ENCODE measurements around the gene ZNF785.
A peak's percentile ranks its signal among the peaks of the same experiment; 100 is the strongest.

The ZNF785 gene

GRCh38 chr16:30569746-30570635 is 15.5 kb downstream of the ZNF785 start:
- no peaks in the 10 kb centered on the region for H3K36me3 ChIP-seq (ENCODE audit: control insufficient read depth, insufficient read depth, low read length)
- no peak overlapping the region for H3K9ac ChIP-seq (ENCODE audit: low read depth, low read length)
- peaks cover 2% of the 10 kb centered on the region for H3K27me3 ChIP-seq (ENCODE audit: control insufficient read depth, insufficient read depth, low read length)
- no peak overlapping the region for H3K4me3 ChIP-seq (ENCODE audit: low read depth, low read length)
- no peaks in the 10 kb centered on the region for H3K9me3 ChIP-seq (ENCODE audit: control insufficient read depth, insufficient read depth, low read length)
- peaks cover 2% of the 10 kb centered on the region for H3K4me1 ChIP-seq (ENCODE audit: control insufficient read depth, insufficient read depth, low read length)

- peaks cover 2% of the 10 kb centered on the region for H3K4me1 ChIP-seq (ENCODE audit: control insufficient read depth, insufficient read depth, low read length)
- peaks cover 2% of the 10 kb centered on the region for H3K27me3 ChIP-seq (ENCODE audit: control insufficient read depth, insufficient read depth, low read length)
- no peaks in the 10 kb centered on the region for H3K9me3 ChIP-seq (ENCODE audit: control insufficient read depth, insufficient read depth, low read length)
- H3K9ac ChIP-seq (ENCODE audit: low read depth, low read length), result no peak overlapping the region
- no peak overlapping the region for H3K4me3 ChIP-seq (ENCODE audit: low read depth, low read length)
- no peaks in the 10 kb centered on the region for H3K36me3 ChIP-seq (ENCODE audit: control insufficient read depth, insufficient read depth, low read length)
Observed at GRCh38 chr16:30569281-30569680, 16.2 kb downstream of the ZNF785 start.

- peaks cover 2% of the 10 kb centered on the region for H3K4me1 ChIP-seq (ENCODE audit: control insufficient read depth, insufficient read depth, low read length)
- no peak overlapping the region for H3K4me3 ChIP-seq (ENCODE audit: low read depth, low read length)
- H3K9ac ChIP-seq (ENCODE audit: low read depth, low read length), result no peak overlapping the region
- H3K36me3 ChIP-seq (ENCODE audit: control insufficient read depth, insufficient read depth, low read length), result no peaks in the 10 kb centered on the region
- peaks cover 2% of the 10 kb centered on the region for H3K27me3 ChIP-seq (ENCODE audit: control insufficient read depth, insufficient read depth, low read length)
- no peaks in the 10 kb centered on the region for H3K9me3 ChIP-seq (ENCODE audit: control insufficient read depth, insufficient read depth, low read length)
Observed at GRCh38 chr16:30567991-30568638, 17.4 kb downstream of the ZNF785 start.

DNA sequence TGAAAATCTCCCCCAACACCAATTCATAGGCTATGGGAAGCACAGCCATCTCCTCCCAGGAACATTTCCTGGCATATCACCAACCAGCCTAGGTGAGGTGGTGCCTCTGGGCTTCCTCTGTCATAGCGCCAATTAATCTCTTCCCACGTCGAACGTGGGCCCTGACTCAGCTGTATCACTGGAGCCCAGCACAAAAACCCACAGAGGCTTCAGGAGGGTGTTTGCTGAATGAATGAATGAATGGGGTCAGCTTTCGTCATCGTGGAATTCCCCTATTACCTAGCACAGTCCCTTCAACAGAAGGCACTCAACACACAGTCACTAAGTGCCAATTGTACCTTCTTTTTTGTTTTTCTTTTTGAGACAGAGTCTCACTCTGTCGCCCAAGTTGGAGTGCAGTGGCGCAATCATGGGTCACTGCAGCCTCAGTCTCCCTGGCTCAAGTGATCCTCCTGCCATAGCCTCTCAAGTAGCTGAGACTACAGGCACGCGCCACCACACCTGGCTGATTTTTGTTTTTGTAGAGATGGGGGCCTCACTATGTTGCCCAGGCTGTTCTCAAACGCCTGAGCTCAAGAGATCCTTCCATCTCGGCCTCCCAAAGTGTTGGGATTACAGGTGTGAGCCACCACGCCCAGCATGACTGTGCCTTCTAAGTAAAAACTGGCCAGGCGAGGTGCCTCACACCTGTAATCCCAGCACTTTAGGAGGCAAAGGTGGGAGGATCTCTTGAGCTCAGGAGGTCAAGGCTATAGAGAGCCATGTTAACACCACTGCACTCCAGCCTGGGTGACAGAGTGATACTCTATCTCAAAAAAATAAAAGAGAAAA is 18.1 kb downstream of the ZNF785 start:
- Histone ChIP-seq H3K9me3 (ENCODE audit: control insufficient read depth, insufficient read depth, low read length) (no peaks in the 10 kb centered on the region), H3K27me3 (ENCODE audit: control insufficient read depth, insufficient read depth, low read length) (peaks cover 2% of the 10 kb centered on the region), H3K4me3 (ENCODE audit: low read depth, low read length) (no peak overlapping the region), H3K36me3 (ENCODE audit: control insufficient read depth, insufficient read depth, low read length) (no peaks in the 10 kb centered on the region), H3K9ac (ENCODE audit: low read depth, low read length) (no peak overlapping the region), H3K4me1 (ENCODE audit: control insufficient read depth, insufficient read depth, low read length) (peaks cover 2% of the 10 kb centered on the region)

DNA sequence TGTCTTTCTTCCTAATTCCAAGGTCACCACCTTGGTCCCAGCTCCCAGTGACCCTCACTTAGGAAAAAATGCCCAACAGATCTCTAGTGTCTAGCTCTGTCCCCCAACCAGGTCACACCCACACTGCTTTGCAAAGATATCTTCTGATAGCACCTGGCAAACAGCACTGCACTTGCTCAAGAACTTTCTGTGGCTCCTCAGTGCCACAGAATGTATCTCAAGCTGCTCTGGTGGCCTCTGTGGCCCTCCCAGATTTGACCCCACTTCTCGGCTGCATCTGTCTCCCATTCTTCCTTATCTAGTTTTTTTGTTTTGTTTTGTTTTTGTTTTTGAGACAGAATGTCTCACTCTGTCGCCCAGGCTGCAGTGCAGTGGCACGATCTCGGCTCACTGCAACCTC is 19.0 kb downstream of the ZNF785 start:
- Histone ChIP-seq H3K4me1 (ENCODE audit: control insufficient read depth, insufficient read depth, low read length) (peaks cover 2% of the 10 kb centered on the region), H3K27me3 (ENCODE audit: control insufficient read depth, insufficient read depth, low read length) (peaks cover 2% of the 10 kb centered on the region), H3K4me3 (ENCODE audit: low read depth, low read length) (no peak overlapping the region), H3K9ac (ENCODE audit: low read depth, low read length) (no peak overlapping the region), H3K36me3 (ENCODE audit: control insufficient read depth, insufficient read depth, low read length) (no peaks in the 10 kb centered on the region), H3K9me3 (ENCODE audit: control insufficient read depth, insufficient read depth, low read length) (no peaks in the 10 kb centered on the region)

DNA sequence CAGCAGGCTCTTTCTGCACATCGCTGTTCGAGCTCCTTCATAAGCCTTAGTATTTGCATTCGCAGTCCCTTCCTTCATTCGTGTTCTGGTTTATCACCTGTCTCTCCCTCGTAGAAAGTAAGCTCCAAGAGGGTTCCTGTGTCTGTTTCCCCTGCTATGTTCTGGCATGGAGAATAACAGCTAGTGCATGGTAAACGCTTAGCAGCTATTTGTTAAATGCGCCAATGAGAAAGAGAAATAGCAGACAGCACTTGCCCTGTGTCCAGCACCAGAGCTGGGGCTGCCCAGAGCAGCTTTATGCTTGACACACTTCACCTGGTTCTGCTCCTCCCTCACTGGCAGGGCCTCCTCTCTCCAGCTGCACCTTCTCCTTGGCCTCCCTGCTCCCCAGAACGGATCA is 19.5 kb downstream of the ZNF785 start:
- Histone ChIP-seq H3K4me3 (ENCODE audit: low read depth, low read length) (no peak overlapping the region), H3K36me3 (ENCODE audit: control insufficient read depth, insufficient read depth, low read length) (no peaks in the 10 kb centered on the region), H3K9me3 (ENCODE audit: control insufficient read depth, insufficient read depth, low read length) (no peaks in the 10 kb centered on the region), H3K9ac (ENCODE audit: low read depth, low read length) (no peak overlapping the region), H3K27me3 (ENCODE audit: control insufficient read depth, insufficient read depth, low read length) (peaks cover 2% of the 10 kb centered on the region), H3K4me1 (ENCODE audit: control insufficient read depth, insufficient read depth, low read length) (peaks cover 2% of the 10 kb centered on the region)

GRCh38 chr16:30565526-30565925 is 20.0 kb downstream of the ZNF785 start:
- Histone ChIP-seq H3K36me3 (ENCODE audit: control insufficient read depth, insufficient read depth, low read length) (no peaks in the 10 kb centered on the region), H3K27me3 (ENCODE audit: control insufficient read depth, insufficient read depth, low read length) (peaks cover 2% of the 10 kb centered on the region), H3K9me3 (ENCODE audit: control insufficient read depth, insufficient read depth, low read length) (no peaks in the 10 kb centered on the region), H3K4me3 (ENCODE audit: low read depth, low read length) (no peak overlapping the region), H3K4me1 (ENCODE audit: control insufficient read depth, insufficient read depth, low read length) (peaks cover 2% of the 10 kb centered on the region), H3K9ac (ENCODE audit: low read depth, low read length) (no peak overlapping the region)

- H3K4me1 ChIP-seq (ENCODE audit: control insufficient read depth, insufficient read depth, low read length), result no peaks in the 10 kb centered on the region
- H3K27me3 ChIP-seq (ENCODE audit: control insufficient read depth, insufficient read depth, low read length), result peaks cover 2% of the 10 kb centered on the region
- peak overlapping the region; percentile 57 for H3K4me3 ChIP-seq (ENCODE audit: low read depth, low read length)
- H3K9me3 ChIP-seq (ENCODE audit: control insufficient read depth, insufficient read depth, low read length), result no peaks in the 10 kb centered on the region
- no peaks in the 10 kb centered on the region for H3K36me3 ChIP-seq (ENCODE audit: control insufficient read depth, insufficient read depth, low read length)
- H3K9ac ChIP-seq (ENCODE audit: low read depth, low read length), result no peak overlapping the region
Observed at GRCh38 chr16:30562021-30562420, 23.5 kb downstream of the ZNF785 start.

GRCh38 chr16:30561089-30561816 is 24.2 kb downstream of the ZNF785 start:
- no peaks in the 10 kb centered on the region for H3K4me1 ChIP-seq (ENCODE audit: control insufficient read depth, insufficient read depth, low read length)

GRCh38 chr16:30559690-30560089 is 25.8 kb downstream of the ZNF785 start:
- H3K4me1 ChIP-seq (ENCODE audit: control insufficient read depth, insufficient read depth, low read length), result no peaks in the 10 kb centered on the region
- H3K4me3 ChIP-seq (ENCODE audit: low read depth, low read length), result no peak overlapping the region
- no peaks in the 10 kb centered on the region for H3K9me3 ChIP-seq (ENCODE audit: control insufficient read depth, insufficient read depth, low read length)
- no peaks in the 10 kb centered on the region for H3K27me3 ChIP-seq (ENCODE audit: control insufficient read depth, insufficient read depth, low read length)
- no peak overlapping the region for H3K9ac ChIP-seq (ENCODE audit: low read depth, low read length)
- peaks cover 11% of the 10 kb centered on the region for H3K36me3 ChIP-seq (ENCODE audit: control insufficient read depth, insufficient read depth, low read length)

More at GRCh38 chr16:30561089-30561816, 24.2 kb downstream of the ZNF785 start:
- H3K27me3 ChIP-seq (ENCODE audit: control insufficient read depth, insufficient read depth, low read length), result peaks cover 2% of the 10 kb centered on the region
- peak overlapping the region; percentile 57 for H3K4me3 ChIP-seq (ENCODE audit: low read depth, low read length)
- peak overlapping the region; percentile 70 for H3K9ac ChIP-seq (ENCODE audit: low read depth, low read length)
- H3K9me3 ChIP-seq (ENCODE audit: control insufficient read depth, insufficient read depth, low read length), result no peaks in the 10 kb centered on the region
- H3K36me3 ChIP-seq (ENCODE audit: control insufficient read depth, insufficient read depth, low read length), result no peaks in the 10 kb centered on the region

DNA sequence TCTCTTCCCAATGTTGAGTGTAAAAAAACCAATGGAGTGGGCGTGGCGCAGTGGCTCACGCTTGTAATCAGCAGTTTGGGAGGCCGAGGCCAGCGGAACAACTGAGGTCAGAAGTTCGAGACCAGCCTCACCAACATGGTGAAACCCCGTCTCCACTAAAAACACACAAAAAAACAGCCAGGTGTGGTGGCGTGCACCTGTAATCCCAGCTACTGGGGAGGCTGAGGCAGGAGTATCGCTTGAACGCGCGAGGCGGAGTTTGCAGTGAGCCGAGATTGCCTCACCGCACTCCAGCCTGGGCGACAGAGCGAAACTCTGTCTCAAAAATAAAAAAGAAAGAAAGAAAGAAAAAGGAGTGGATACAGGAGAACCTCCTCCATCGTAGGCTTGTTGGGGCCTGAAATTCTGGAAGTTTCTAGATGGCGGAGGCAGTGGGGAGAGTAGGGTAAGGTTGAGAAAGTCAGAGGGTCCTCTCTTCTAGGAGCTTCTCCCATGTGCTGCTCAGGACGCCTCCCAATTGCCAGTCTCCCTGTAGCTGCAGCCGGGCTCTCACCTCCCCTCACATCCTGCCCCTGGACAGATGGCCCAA is 26.6 kb downstream of the ZNF785 start:
- Histone ChIP-seq H3K9ac (ENCODE audit: low read depth, low read length) (peak overlapping the region; percentile 28), H3K9me3 (ENCODE audit: control insufficient read depth, insufficient read depth, low read length) (no peaks in the 10 kb centered on the region), H3K4me3 (ENCODE audit: low read depth, low read length) (peak overlapping the region; percentile 40), H3K36me3 (ENCODE audit: control insufficient read depth, insufficient read depth, low read length) (peaks cover 15% of the 10 kb centered on the region), H3K27me3 (ENCODE audit: control insufficient read depth, insufficient read depth, low read length) (no peaks in the 10 kb centered on the region), H3K4me1 (ENCODE audit: control insufficient read depth, insufficient read depth, low read length) (no peaks in the 10 kb centered on the region)

Data from iPS-15b (cell line).